PC-9 (cell line): ENCODE data around the gene SDSL. TPM values are rescaled to one million over a fixed set of nuclear protein-coding genes. Genes with fewer than 3 reads are reported as not detected.

Experiments
- BruUV-seq: library from RNA; stranded (reverse); fragments of 400-500 nt; replicated peaks from 2 replicates; lab custom pipeline; 2021; lab: Mats Ljungman, UMichigan
- CTCF ChIA-PET: fragments of 300-600 bp; sonication (Branson Sonifier 250); formaldehyde crosslinking; loops from one replicate; lab custom pipeline; 2022; ENCODE audit warnings: antibody characterized with exemption; lab: Charles Lee
- POLR2A ChIA-PET: fragments of 300-600 bp; sonication (Branson Sonifier 250); formaldehyde crosslinking; loops from one replicate; lab custom pipeline; 2022; ENCODE audit warnings: antibody characterized with exemption; ENCODE audit not compliant: unreplicated experiment; lab: Charles Lee
- DNase-seq, 2 experiments: peaks; one replicate each; pipeline versions ENCODE4 v3.0.0 to v3.0.0-alpha.2; 2015 to 2022; ENCODE audit warnings: mixed read lengths in 1 of 2
- H2AFZ ChIP-seq: fragments of 200-600 bp; sonication (generic); 2 replicates; pipeline ENCODE4 v1.8.1; 2017; ENCODE audit warnings: antibody characterized with exemption
- H3F3A ChIP-seq: fragments of 200-600 bp; sonication (generic); 2 replicates; pipeline ENCODE4 v1.8.1; 2017; ENCODE audit warnings: antibody characterized with exemption, mild to moderate bottlenecking, low read depth; ENCODE audit not compliant: insufficient read depth
- H3K27ac ChIP-seq: fragments of 200-600 bp; sonication (generic); 2 replicates; pipeline ENCODE4 v1.6.1; 2016; ENCODE audit warnings: mixed run types
- H3K27me3 ChIP-seq: fragments of 200-600 bp; sonication (generic); 2 replicates; pipeline ENCODE4 v1.6.1; 2016; ENCODE audit warnings: low read depth, mixed run types; ENCODE audit not compliant: insufficient read depth
- H3K36me3 ChIP-seq: fragments of 200-600 bp; sonication (generic); 2 replicates; pipeline ENCODE4 v1.6.1; 2016; ENCODE audit warnings: low read depth, mixed run types
- H3K4me1 ChIP-seq: fragments of 200-600 bp; sonication (generic); replicated peaks from 2 replicates; pipeline ENCODE4 v1.6.1; 2016; ENCODE audit warnings: mixed run types; ENCODE audit not compliant: insufficient read depth
- H3K4me2 ChIP-seq: fragments of 200-600 bp; sonication (generic); 2 replicates; pipeline ENCODE4 v1.6.1; 2017; ENCODE audit warnings: mixed run types
- H3K4me3 ChIP-seq: fragments of 200-600 bp; sonication (generic); 2 replicates; pipeline ENCODE4 v1.6.1; 2016; ENCODE audit warnings: mixed run types
- H3K79me2 ChIP-seq: fragments of 200-600 bp; sonication (generic); 2 replicates; pipeline ENCODE4 v1.6.1; 2017; ENCODE audit warnings: low read depth, mixed run types
- H3K9me2 ChIP-seq: fragments of 200-600 bp; sonication (generic); 2 replicates; pipeline ENCODE4 v1.8.1; 2017; ENCODE audit warnings: mild to moderate bottlenecking; ENCODE audit not compliant: insufficient read depth
- H3K9me3 ChIP-seq: fragments of 200-600 bp; sonication (generic); 2 replicates; pipeline ENCODE4 v1.8.1; 2016; ENCODE audit warnings: low read depth; ENCODE audit not compliant: insufficient read depth
- H4K20me1 ChIP-seq: fragments of 200-600 bp; sonication (generic); 2 replicates; pipeline ENCODE4 v1.8.1; 2017; ENCODE audit not compliant: insufficient read depth
- EZH2 ChIP-seq: fragments of 200-600 bp; sonication (generic); IDR thresholded peaks from 2 replicates; pipeline ENCODE4 v1.8.0; 2017; ENCODE audit warnings: antibody characterized with exemption, low read depth
- intact Hi-C: fragments of 100-400 bp; cut with micrococcal nuclease; formaldehyde crosslinking; loops from one replicate; pipeline ENCODE4 v1.10.0; 2022; ENCODE audit not compliant: unreplicated experiment
- total RNA-seq: library from RNA; stranded (reverse); gene quantifications from 2 replicates; pipeline ENCODE4 v1.2.3, GENCODE V29; 2021
- TF ChIP-seq, protein P1 (sequence below): fragments of 200-600 bp; sonication (generic); conservative IDR thresholded peaks from 2 replicates; pipeline ENCODE4 v1.6.1; 2017; ENCODE audit warnings: mixed run types, antibody characterized with exemption, mild to moderate bottlenecking, moderate library complexity

Gene SDSL
- total RNA-seq, 1 experiment from 2014 or later = 14.2 TPM

DNA sequence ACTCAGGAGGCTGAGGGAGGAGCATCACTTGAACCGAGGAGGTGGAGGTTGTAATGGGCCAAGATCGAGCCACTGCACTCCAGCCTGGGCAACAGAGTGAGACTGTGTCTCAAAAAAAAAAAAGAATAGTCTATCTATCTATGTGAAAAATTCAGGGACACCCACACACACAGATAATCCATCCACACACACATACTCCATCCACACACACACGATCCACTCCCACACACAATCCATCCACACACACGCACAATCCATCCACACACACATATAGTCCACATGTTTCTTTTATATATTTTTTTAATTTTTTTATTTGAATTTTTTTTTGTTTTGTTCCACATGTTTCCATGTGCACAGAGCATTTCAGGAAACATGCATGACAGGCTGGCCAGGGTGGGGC, 21.8 kb upstream of the SDSL start:
- Histone ChIP-seq H4K20me1 (no peaks in the 10 kb centered on the region), H3K9me3 (no peaks in the 10 kb centered on the region), H3K4me1 (no peaks in the 10 kb centered on the region), H3K79me2 (no peaks in the 10 kb centered on the region), H3K27ac (no peak overlapping the region), H3F3A (peaks cover 7% of the 10 kb centered on the region; the same call in 1 of the 2 replicates), H3K36me3 (no peaks in the 10 kb centered on the region), H3K4me2 (no peak overlapping the region), H2AFZ (no peak overlapping the region), H3K4me3 (no peak overlapping the region), H3K9me2 (no peaks in the 10 kb centered on the region), H3K27me3 (no peaks in the 10 kb centered on the region)
- intact Hi-C loops = no loop called here
- CTCF ChIA-PET = no interaction called here
- POLR2A ChIA-PET = no interaction called here
- no TSS peak for BruUV-seq
- no peak for TF ChIP-seq EZH2
- TF ChIP-seq, protein P1, sequence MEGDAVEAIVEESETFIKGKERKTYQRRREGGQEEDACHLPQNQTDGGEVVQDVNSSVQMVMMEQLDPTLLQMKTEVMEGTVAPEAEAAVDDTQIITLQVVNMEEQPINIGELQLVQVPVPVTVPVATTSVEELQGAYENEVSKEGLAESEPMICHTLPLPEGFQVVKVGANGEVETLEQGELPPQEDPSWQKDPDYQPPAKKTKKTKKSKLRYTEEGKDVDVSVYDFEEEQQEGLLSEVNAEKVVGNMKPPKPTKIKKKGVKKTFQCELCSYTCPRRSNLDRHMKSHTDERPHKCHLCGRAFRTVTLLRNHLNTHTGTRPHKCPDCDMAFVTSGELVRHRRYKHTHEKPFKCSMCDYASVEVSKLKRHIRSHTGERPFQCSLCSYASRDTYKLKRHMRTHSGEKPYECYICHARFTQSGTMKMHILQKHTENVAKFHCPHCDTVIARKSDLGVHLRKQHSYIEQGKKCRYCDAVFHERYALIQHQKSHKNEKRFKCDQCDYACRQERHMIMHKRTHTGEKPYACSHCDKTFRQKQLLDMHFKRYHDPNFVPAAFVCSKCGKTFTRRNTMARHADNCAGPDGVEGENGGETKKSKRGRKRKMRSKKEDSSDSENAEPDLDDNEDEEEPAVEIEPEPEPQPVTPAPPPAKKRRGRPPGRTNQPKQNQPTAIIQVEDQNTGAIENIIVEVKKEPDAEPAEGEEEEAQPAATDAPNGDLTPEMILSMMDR = no peak
- DNase-seq = no peak

DNA sequence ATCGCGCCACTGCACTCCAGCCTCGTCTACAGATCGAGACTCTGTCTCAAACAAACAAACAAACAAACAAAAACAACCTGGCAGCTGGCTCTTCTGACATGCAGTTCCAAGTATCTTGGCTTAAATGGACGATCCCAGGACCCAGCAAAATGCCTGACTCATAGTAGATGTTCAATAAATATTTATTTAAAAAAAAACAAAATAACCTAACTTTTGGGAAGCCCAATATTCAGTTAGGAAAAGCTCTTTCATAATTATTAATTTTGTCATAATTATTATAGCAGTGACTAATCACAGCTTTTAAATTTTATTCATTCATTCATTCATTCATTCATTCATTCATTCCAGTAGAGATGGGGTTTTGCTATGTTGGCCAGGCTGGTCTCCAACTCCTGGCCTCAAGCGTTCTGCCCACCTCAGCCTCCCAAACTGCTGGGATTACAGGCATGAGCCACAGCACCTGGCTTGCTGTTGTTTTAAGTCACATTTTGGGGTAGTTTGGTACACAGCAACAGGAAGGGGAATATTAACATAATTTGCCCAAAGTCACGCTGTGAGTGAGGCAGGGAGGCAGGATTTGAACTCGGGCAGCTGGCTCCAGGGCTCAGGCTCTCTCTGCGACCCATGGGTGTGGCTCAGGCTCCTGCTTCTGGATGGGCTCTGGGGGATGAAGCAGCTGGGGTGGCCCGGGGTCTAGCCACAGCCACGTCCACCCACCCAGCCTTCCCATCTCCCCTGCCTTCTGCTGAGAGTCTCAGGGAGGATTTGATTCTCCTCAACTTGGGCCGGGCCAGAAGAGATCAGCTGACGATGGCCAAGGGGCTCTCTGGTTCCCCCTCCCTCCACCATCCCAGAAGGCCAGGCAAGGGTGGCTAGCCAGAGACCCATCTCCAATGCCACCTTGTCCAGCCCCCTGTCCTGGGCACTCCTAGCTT, 20.8 kb upstream of the SDSL start:
- Histone ChIP-seq H3K4me2 (no peak overlapping the region), H3K79me2 (no peaks in the 10 kb centered on the region), H3F3A (peaks cover 7% of the 10 kb centered on the region; the same call in 1 of the 2 replicates), H4K20me1 (no peaks in the 10 kb centered on the region), H3K27ac (no peak overlapping the region), H3K27me3 (no peaks in the 10 kb centered on the region), H3K36me3 (no peaks in the 10 kb centered on the region), H3K9me2 (no peaks in the 10 kb centered on the region), H3K4me3 (no peak overlapping the region), H3K9me3 (no peaks in the 10 kb centered on the region), H2AFZ (no peak overlapping the region), H3K4me1 (no peaks in the 10 kb centered on the region)
- intact Hi-C loops = no loop called here
- TF ChIP-seq, protein P1 = no peak
- TF ChIP-seq EZH2 = no peak
- BruUV-seq = no TSS peak
- ChIA-PET POLR2A (no interaction called here), CTCF (no interaction called here)
- DNase-seq = no peak

DNA sequence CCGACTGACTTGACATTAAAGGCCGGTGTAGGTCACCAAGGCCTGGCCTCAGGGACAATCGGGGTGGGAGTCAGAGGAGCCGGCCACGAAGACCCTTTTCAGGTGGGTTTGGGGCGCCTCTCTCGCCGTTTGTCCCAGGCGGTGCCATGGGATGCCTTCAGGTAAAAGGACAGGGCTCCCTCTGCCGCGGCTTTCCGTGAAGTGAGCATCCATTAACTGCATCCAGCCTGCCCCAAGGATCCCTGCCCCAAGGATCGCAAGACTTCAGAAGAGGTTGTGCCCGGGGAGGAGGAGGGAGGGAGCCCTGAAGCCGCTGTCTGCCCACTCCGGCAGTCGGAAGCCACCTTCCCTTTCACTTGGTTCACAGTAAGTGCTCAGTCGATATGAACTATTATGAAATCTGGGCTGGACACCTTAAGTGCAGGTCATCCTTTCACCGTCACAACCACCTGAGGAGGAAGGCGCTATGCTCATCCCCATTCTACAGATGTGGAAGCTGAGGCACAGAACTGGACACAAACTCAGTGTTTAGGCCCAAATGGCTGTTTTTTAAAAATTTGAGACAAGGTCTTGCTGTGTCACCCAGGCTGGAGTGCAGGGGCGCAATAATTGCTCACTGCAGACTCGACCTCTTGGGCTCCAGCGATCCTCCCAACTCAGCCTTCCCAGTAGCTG, 19.5 kb upstream of the SDSL start:
- TF ChIP-seq, protein P1 = no peak
- no peak for TF ChIP-seq EZH2
- Histone ChIP-seq H3K4me1 (no peaks in the 10 kb centered on the region), H2AFZ (no peak overlapping the region), H3K27me3 (no peaks in the 10 kb centered on the region), H3K27ac (no peak overlapping the region), H3K36me3 (no peaks in the 10 kb centered on the region), H3F3A (peaks cover 7% of the 10 kb centered on the region; the same call in 1 of the 2 replicates), H3K4me2 (no peak overlapping the region), H3K9me2 (no peaks in the 10 kb centered on the region), H3K9me3 (no peaks in the 10 kb centered on the region), H4K20me1 (no peaks in the 10 kb centered on the region), H3K4me3 (no peak overlapping the region), H3K79me2 (no peaks in the 10 kb centered on the region)
- intact Hi-C loops = no loop called here
- no TSS peak for BruUV-seq
- POLR2A ChIA-PET = no interaction called here
- CTCF ChIA-PET = no interaction called here
- no peak for DNase-seq
